GM19099 (cell line): Measurements from ENCODE around the gene ASB1.

ENCODE experiments used
- POLR2A ChIP-seq: IDR thresholded peaks from 3 replicates; pipeline ENCODE4 v1.6.1; 2011; ENCODE audit warnings: low read depth; ENCODE audit not compliant: insufficient read length; ENCODE audit errors: extremely low read depth

ASB1 gene

GRCh38 chr2:238496756-238497609 is 70.3 kb downstream of the ASB1 start:
- TF ChIP-seq POLR2A, result no peak

- no peak for TF ChIP-seq POLR2A
Observed at GRCh38 chr2:238497610-238498005, 70.9 kb downstream of the ASB1 start.

- no peak for TF ChIP-seq POLR2A
Observed at GRCh38 chr2:238498188-238498587, 71.5 kb downstream of the ASB1 start.

- no peak for TF ChIP-seq POLR2A
Observed at GRCh38 chr2:238498691-238499295, 72.1 kb downstream of the ASB1 start.

GRCh38 chr2:238499731-238500580 is 73.2 kb downstream of the ASB1 start:
- no peak for TF ChIP-seq POLR2A

GRCh38 chr2:238501311-238501710 is 74.6 kb downstream of the ASB1 start:
- TF ChIP-seq POLR2A, result no peak
